SK-N-SH (cell line): Measurements from ENCODE around the gene ROR2. TPM values are rescaled to one million over a fixed set of nuclear protein-coding genes. Genes with fewer than 3 reads are reported as not detected.

ENCODE experiments used
- CTCF ChIA-PET: fragments of 300-600, 350-600 bp; formaldehyde crosslinking; extraction: SDS; loops from one replicate; lab custom pipeline; 2021; lab: Yijun Ruan, JAX
- POLR2A ChIA-PET: fragments of 350-600 bp; sonication (Branson Sonifier 250); formaldehyde crosslinking; extraction: SDS; loops from one replicate; lab custom pipeline; 2020; ENCODE audit warnings: antibody characterized with exemption, inconsistent platforms; lab: Yijun Ruan, JAX
- DNase-seq: peaks from one replicate; pipeline ENCODE4 v3.0.0; 2012
- H2AFZ ChIP-seq: fragments of 200-600 bp; sonication (generic); 2 replicates; pipeline ENCODE4 v1.8.1; 2016; ENCODE audit warnings: antibody characterized with exemption, mild to moderate bottlenecking, low read depth
- H3F3A ChIP-seq: fragments of 200-600 bp; sonication (generic); replicated peaks from 2 replicates; pipeline ENCODE3; 2016; ENCODE audit warnings: antibody characterized with exemption, mild to moderate bottlenecking; ENCODE audit not compliant: insufficient read depth
- H3K27ac ChIP-seq, 2 experiments: fragments of 200-500 bp in 1 of 2; fragments of 200-600 bp in 1 of 2; sonication (Bioruptor generic) in 1 of 2; sonication (generic), shearing (Covaris generic) in 1 of 2; 2 replicates each; pipeline versions ENCODE4 v1.5.1 to v1.6.1; 2014 to 2016; ENCODE audit warnings: low read depth in 2 of 2, inconsistent platforms in 1 of 2, low read length in 1 of 2, mild to moderate bottlenecking in 1 of 2, mixed read lengths in 1 of 2
- H3K27me3 ChIP-seq: fragments of 200-600 bp; sonication (generic), shearing (Covaris generic); 2 replicates; pipeline ENCODE4 v1.6.1; 2016; ENCODE audit warnings: mixed run types; ENCODE audit not compliant: insufficient read depth
- H3K36me3 ChIP-seq, 2 experiments: fragments of 200-500 bp in 1 of 2; fragments of 200-600 bp in 1 of 2; sonication (Bioruptor generic) in 1 of 2; sonication (generic) in 1 of 2; replicated peaks in 1 of 2; 2 replicates each; pipeline versions ENCODE3 to v1.5.1; 2014 to 2016; ENCODE audit warnings: low read length in 1 of 2, mild to moderate bottlenecking in 1 of 2; ENCODE audit not compliant: insufficient read depth in 2 of 2, control insufficient read depth in 1 of 2
- H3K4me1 ChIP-seq, 2 experiments: fragments of 200-500 bp in 1 of 2; fragments of 200-600 bp in 1 of 2; sonication (Bioruptor generic) in 1 of 2; sonication (generic), shearing (Covaris generic) in 1 of 2; 2 replicates each; pipeline versions ENCODE4 v1.5.1 to v1.6.1; 2014 to 2016; ENCODE audit warnings: low read depth in 1 of 2, low read length in 1 of 2, mixed run types in 1 of 2; ENCODE audit not compliant: insufficient read depth in 2 of 2, control insufficient read depth in 1 of 2
- H3K4me2 ChIP-seq: fragments of 200-600 bp; sonication (generic), shearing (Covaris generic); 2 replicates; pipeline ENCODE4 v1.6.1; 2017; ENCODE audit warnings: mixed run types
- H3K4me3 ChIP-seq, 2 experiments: fragments of 200-500 bp in 1 of 2; fragments of 200-600 bp in 1 of 2; sonication (Bioruptor generic) in 1 of 2; sonication (generic), shearing (Covaris generic) in 1 of 2; 2 replicates each; pipeline versions ENCODE4 v1.5.1 to v1.8.1; 2014 to 2016; ENCODE audit warnings: low read depth in 2 of 2, inconsistent platforms in 1 of 2, low read length in 1 of 2, mild to moderate bottlenecking in 1 of 2, mixed read lengths in 1 of 2, moderate library complexity in 1 of 2
- H3K79me2 ChIP-seq: fragments of 200-600 bp; sonication (generic); 2 replicates; pipeline ENCODE4 v1.8.1; 2017; ENCODE audit warnings: mild to moderate bottlenecking; ENCODE audit not compliant: insufficient read depth
- H3K9ac ChIP-seq: fragments of 200-600 bp; sonication (generic); 2 replicates; pipeline ENCODE4 v1.6.1; 2017; ENCODE audit warnings: mixed run types
- H3K9me2 ChIP-seq: fragments of 200-600 bp; sonication (generic); 2 replicates; pipeline ENCODE4 v1.6.1; 2017; ENCODE audit warnings: mixed run types
- H3K9me3 ChIP-seq: fragments of 200-600 bp; sonication (generic); 2 replicates; pipeline ENCODE4 v1.6.1; 2017; ENCODE audit warnings: mixed run types, mild to moderate bottlenecking, moderate library complexity
- H4K20me1 ChIP-seq: fragments of 200-600 bp; sonication (generic); 2 replicates; pipeline ENCODE4 v1.6.1; 2017; ENCODE audit warnings: mild to moderate bottlenecking, mixed run types; ENCODE audit not compliant: insufficient read depth
- EP300 ChIP-seq, 2 experiments: IDR thresholded peaks; 2 replicates each; pipeline versions ENCODE4 v1.4.0 to v1.6.1; 2012; ENCODE audit warnings: borderline replicate concordance in 1 of 2, low read depth in 1 of 2, low read length in 1 of 2
- MXI1 ChIP-seq: IDR thresholded peaks from 2 replicates; pipeline ENCODE4 v1.6.1; 2012; ENCODE audit warnings: mild to moderate bottlenecking, low read depth, low read length, improper control_type of control experiment
- NRF1 ChIP-seq: IDR thresholded peaks from 2 replicates; pipeline ENCODE4 v1.6.1; 2012; ENCODE audit warnings: low read depth, mild to moderate bottlenecking, low read length
- RFX5 ChIP-seq: IDR thresholded peaks from 2 replicates; pipeline ENCODE4 v1.6.1; 2012; ENCODE audit warnings: mild to moderate bottlenecking, improper control_type of control experiment, low read length
- SIN3A ChIP-seq: IDR thresholded peaks from 2 replicates; pipeline ENCODE4 v1.6.1; 2012; ENCODE audit warnings: low read depth, mild to moderate bottlenecking, low read length, moderate library complexity, borderline replicate concordance
- SMC3 ChIP-seq: IDR thresholded peaks from 2 replicates; pipeline ENCODE4 v1.6.1; 2012; ENCODE audit warnings: low read depth, low read length, improper control_type of control experiment
- TAF1 ChIP-seq: IDR thresholded peaks from 2 replicates; pipeline ENCODE4 v1.6.1; 2012; ENCODE audit warnings: low read depth, mild to moderate bottlenecking, low read length, moderate library complexity, borderline replicate concordance
- TEAD4 ChIP-seq: IDR thresholded peaks from 2 replicates; pipeline ENCODE4 v1.4.0; 2012; ENCODE audit warnings: mild to moderate bottlenecking, borderline replicate concordance; ENCODE audit not compliant: insufficient read depth
- WGBS: methylation state at CpG from one replicate; pipeline ENCODE4 v1.1.6; 2017; ENCODE audit warnings: low lambda C conversion rate; 5-methylcytosine and 5-hydroxymethylcytosine counted together
- polyA plus RNA-seq, 3 experiments: library from polyadenylated mRNA; depleted of rRNA; stranded (reverse); fragments of >200 nt; gene quantifications; 2 replicates each; pipeline ENCODE4 v1.2.3, GENCODE V29; 2012
- TF ChIP-seq, protein P1 (sequence below): IDR thresholded peaks from 2 replicates; pipeline ENCODE4 v1.4.0; 2012; ENCODE audit warnings: low read depth, borderline replicate concordance
- TF ChIP-seq, protein P2 (sequence below): fragments of 150-350 bp; IDR thresholded peaks from 2 replicates; pipeline ENCODE4 v1.6.1; 2016; ENCODE audit warnings: mild to moderate bottlenecking, low read depth, low read length

The ROR2 gene
- polyA plus RNA-seq, 1 of the 3 experiments (the other 2 are of a cell fraction): 0.43 TPM

DNA sequence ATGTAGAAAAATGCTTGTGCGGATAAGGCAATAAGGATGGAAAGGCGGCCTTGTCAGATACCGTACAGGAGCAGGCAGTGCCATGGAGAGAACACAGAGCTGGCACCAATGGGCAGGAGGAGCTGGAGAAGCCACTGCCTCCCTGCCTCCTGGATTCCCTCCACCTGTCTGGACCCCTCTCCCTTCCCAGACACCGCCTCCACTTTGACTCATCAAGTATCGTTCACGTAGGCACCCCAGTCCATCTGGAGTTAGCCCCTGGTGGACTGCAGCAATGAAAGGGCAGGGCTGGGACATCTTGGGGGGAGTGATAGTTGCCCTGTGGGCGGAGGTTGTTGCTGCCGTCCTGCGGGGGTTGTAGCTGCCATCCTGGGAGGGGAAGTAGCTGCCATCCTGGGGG, 232.0 kb downstream of the ROR2 start:
- peaks cover 0 to 5% of the 10 kb centered on the region in 2 experiments; a peak in 1 of 4 replicates for H3K4me1 ChIP-seq
- POLR2A ChIA-PET: no interaction called here
- CTCF ChIA-PET: interaction anchor here (0.9 to 6.6 kb wide), 6 partner anchors 8 to 803 kb away, joined by 3 to 29 read pairs (median 6); no protein-coding TSS in a partner anchor
- H3K4me3 ChIP-seq: no peak overlapping the region
- H3K9ac ChIP-seq: no peak overlapping the region
- 74% methylated on average over 9 of the region's 9 CpGs for WGBS
- H3K27ac ChIP-seq: no peak overlapping the region
- H3K36me3 ChIP-seq: no peaks in the 10 kb centered on the region
- no peaks in the 10 kb centered on the region for H3F3A ChIP-seq
- no peaks in the 10 kb centered on the region for H4K20me1 ChIP-seq
- H3K9me3 ChIP-seq: no peaks in the 10 kb centered on the region
- no peaks in the 10 kb centered on the region for H3K9me2 ChIP-seq
- H2AFZ ChIP-seq: no peak overlapping the region
- H3K79me2 ChIP-seq: no peaks in the 10 kb centered on the region
- TF ChIP-seq, protein P1, sequence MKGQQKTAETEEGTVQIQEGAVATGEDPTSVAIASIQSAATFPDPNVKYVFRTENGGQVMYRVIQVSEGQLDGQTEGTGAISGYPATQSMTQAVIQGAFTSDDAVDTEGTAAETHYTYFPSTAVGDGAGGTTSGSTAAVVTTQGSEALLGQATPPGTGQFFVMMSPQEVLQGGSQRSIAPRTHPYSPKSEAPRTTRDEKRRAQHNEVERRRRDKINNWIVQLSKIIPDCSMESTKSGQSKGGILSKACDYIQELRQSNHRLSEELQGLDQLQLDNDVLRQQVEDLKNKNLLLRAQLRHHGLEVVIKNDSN: no peak
- H3K27me3 ChIP-seq: no peaks in the 10 kb centered on the region
- no peak for DNase-seq
- no peak overlapping the region for H3K4me2 ChIP-seq

DNA sequence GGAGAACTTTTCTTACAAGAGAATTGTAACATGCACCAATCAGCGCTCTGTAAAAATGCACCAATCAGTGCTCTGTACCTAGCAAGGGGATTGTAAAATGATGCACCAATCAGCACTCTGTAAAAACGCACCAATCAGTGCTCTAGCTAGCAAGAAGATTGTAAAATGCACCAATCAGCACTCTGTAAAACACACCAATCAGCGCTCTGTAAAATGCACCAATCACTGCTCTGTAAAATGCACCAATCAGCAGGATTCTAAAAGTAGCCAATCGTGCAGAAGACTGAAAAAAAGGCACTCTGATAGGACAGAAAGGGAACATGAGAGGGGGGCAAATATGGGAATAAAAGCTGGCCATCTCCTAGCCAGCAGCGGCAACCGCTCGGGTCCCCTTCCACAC, 233.2 kb downstream of the ROR2 start:
- no peaks in the 10 kb centered on the region for H3K36me3 ChIP-seq
- H3F3A ChIP-seq: no peaks in the 10 kb centered on the region
- no peaks in the 10 kb centered on the region for H3K79me2 ChIP-seq
- POLR2A ChIA-PET: no interaction called here
- 76% methylated on average over 7 of the region's 7 CpGs for WGBS
- H3K4me2 ChIP-seq: no peak overlapping the region
- H3K9ac ChIP-seq: no peak overlapping the region
- no peak overlapping the region for H3K4me3 ChIP-seq
- no peaks in the 10 kb centered on the region for H3K9me2 ChIP-seq
- no peaks in the 10 kb centered on the region for H3K27me3 ChIP-seq
- no peak overlapping the region for H2AFZ ChIP-seq
- H3K9me3 ChIP-seq: no peaks in the 10 kb centered on the region
- CTCF ChIA-PET: interaction anchor here (1.1 to 6.6 kb wide), 3 partner anchors 10 to 802 kb away, joined by 6 to 29 read pairs (median 16); no protein-coding TSS in a partner anchor
- H4K20me1 ChIP-seq: no peaks in the 10 kb centered on the region
- peaks cover 0 to 9% of the 10 kb centered on the region in 2 experiments; a peak in 3 of 4 replicates for H3K4me1 ChIP-seq
- H3K27ac ChIP-seq: no peak overlapping the region
- no peak for DNase-seq
- TF ChIP-seq TEAD4 (no peak), EP300 (IDR thresholded peaks at IDR 0.05; ENCODE audit: borderline replicate concordance in 1 of 2, low read depth in 1 of 2, low read length in 1 of 2) (no peak), MXI1 (no peak), SIN3A (no peak), NRF1 (no peak), RFX5 (no peak), SMC3 (no peak), TAF1 (no peak)
- TF ChIP-seq, protein P2, sequence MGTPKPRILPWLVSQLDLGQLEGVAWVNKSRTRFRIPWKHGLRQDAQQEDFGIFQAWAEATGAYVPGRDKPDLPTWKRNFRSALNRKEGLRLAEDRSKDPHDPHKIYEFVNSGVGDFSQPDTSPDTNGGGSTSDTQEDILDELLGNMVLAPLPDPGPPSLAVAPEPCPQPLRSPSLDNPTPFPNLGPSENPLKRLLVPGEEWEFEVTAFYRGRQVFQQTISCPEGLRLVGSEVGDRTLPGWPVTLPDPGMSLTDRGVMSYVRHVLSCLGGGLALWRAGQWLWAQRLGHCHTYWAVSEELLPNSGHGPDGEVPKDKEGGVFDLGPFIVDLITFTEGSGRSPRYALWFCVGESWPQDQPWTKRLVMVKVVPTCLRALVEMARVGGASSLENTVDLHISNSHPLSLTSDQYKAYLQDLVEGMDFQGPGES: no peak
- TF ChIP-seq, all 33 proteins: peak for 0
